ENCODE measurements around the gene CD81. TPM values are rescaled to one million over a fixed set of nuclear protein-coding genes. Genes with fewer than 3 reads are reported as not detected.

The CD81 gene
- total and polyA plus RNA-seq, 9 of the 15 experiments (the other 6 are each of a cell fraction or from before 2014, with no cell fraction given) = 2.4 to 189 (median 61.7) TPM

DNA sequence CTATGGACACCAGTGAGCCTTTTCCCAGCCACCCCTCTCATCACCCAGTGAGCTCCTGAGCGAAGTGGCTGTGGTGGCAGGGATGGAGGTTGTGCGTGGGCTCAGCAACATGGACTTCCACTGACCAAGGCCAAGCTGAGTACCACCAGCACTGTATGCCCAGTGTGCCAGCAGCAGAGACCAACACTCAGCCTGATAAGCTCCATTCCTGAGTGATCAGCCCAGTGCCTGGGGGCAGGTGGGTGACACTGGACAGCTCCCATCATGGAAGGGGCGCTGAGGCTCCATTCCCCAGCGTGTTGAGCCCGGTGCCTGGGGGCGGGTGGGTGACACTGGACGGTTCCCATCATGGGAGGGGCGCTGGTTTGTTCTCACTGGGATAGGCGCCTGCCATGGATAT is 17.6 kb upstream of the CD81 start:
- in situ Hi-C loops (cut with MboI) = no loop called here
- POLR2A ChIA-PET = interaction anchor here (0.6 kb wide), 1 partner anchor 86 kb away, joined by 3 read pairs; no protein-coding TSS in a partner anchor
- CTCF ChIA-PET (ENCODE audit: low intra/inter-chr PET ratio) = no interaction called here
- no peak for TF ChIP-seq ZSCAN29 (IDR thresholded peaks at IDR 0.05)
- TF ChIP-seq ZBTB5 (IDR thresholded peaks at IDR 0.05) = no peak
- TF ChIP-seq HDAC2 (IDR thresholded peaks at IDR 0.05) = no peak
- no peak for TF ChIP-seq MTF1 (CRISPR knock-in tag; IDR thresholded peaks at IDR 0.05; ENCODE audit: borderline replicate concordance)
- no peak for TF ChIP-seq RERE (CRISPR knock-in tag; IDR thresholded peaks at IDR 0.05; ENCODE audit: borderline replicate concordance)
- TF ChIP-seq CC2D1A (IDR thresholded peaks at IDR 0.05) = no peak
- no peak for TF ChIP-seq SIX5 (IDR thresholded peaks at IDR 0.05; ENCODE audit: borderline replicate concordance in 1 of 2, insufficient read depth in 1 of 2, low read depth in 1 of 2, low read length in 2 of 2)
- no peak for TF ChIP-seq PTTG1 (tag; IDR thresholded peaks at IDR 0.05; ENCODE audit: low read depth)
- no peak for TF ChIP-seq ZBTB49 (CRISPR knock-in tag; IDR thresholded peaks at IDR 0.05; ENCODE audit: borderline replicate concordance)
- no peak for TF ChIP-seq ARID3A (IDR thresholded peaks at IDR 0.05; ENCODE audit: borderline replicate concordance, low read depth, low read length)
- no peak for TF ChIP-seq ZNF696 (CRISPR knock-in tag; conservative IDR thresholded peaks at IDR 0.05)

More for the DNA sequence above, 17.6 kb upstream of the CD81 start:
- no TSS peak for BruUV-seq (replicated peaks)
- H4K20me1 ChIP-seq (replicated peaks; ENCODE audit: control insufficient read depth, insufficient read depth, low read length) = peaks cover 12% of the 10 kb centered on the region
- WGBS (ENCODE audit: insufficient coverage, low coverage, missing lambda C conversion rate) = 2% methylated on average over 9 of the region's 9 CpGs
- no peak overlapping the region for H2AFZ ChIP-seq (ENCODE audit: low read depth, low read length)
- H3K36me3 ChIP-seq (ENCODE audit: control insufficient read depth, insufficient read depth, low read length) = no peaks in the 10 kb centered on the region
- intact Hi-C loops (cut with micrococcal nuclease) = no loop called here
- H3K4me2 ChIP-seq (ENCODE audit: insufficient read depth, low read length) = no peak overlapping the region
- DNase-seq (ENCODE audit: extremely low read depth in 1 of 4, low spot score in 3 of 4) = no peak
- peaks cover 32 to 80% of the 10 kb centered on the region in 2 experiments for H3K27me3 ChIP-seq (ENCODE audit: control insufficient read depth in 2 of 2, insufficient read depth in 2 of 2, low read length in 2 of 2)
- FAIRE-seq = no peak
- H3K4me1 ChIP-seq (replicated peaks in 1 of 2; ENCODE audit: control insufficient read depth in 2 of 2, insufficient read depth in 2 of 2, low read length in 2 of 2) = peaks cover 0 to 7% of the 10 kb centered on the region in 2 experiments; a peak in 2 of 5 replicates
- H3K9me3 ChIP-seq (replicated peaks; ENCODE audit: control insufficient read depth, insufficient read depth, low read depth, low read length) = no peaks in the 10 kb centered on the region
- ATAC-seq = no peak
- no peaks in the 10 kb centered on the region for H3K9me1 ChIP-seq (ENCODE audit: control insufficient read depth, insufficient read depth, low read length)
- H3K9ac ChIP-seq (ENCODE audit: insufficient read depth in 1 of 2, low read depth in 2 of 2, low read length in 2 of 2) = no peak overlapping the region
- H3K27ac ChIP-seq (ENCODE audit: extremely low read depth, low read depth, low read length) = no peak overlapping the region
- no peak overlapping the region for H3K4me3 ChIP-seq
- H3K79me2 ChIP-seq (ENCODE audit: control insufficient read depth, insufficient read depth, low read length) = no peaks in the 10 kb centered on the region
